NB4 (cell line): Measurements from ENCODE around the gene CAAP1.

Source experiments
- DNase-seq: peaks from one replicate; pipeline ENCODE4 v3.0.0; 2010; ENCODE audit warnings: low read depth
- H3K4me3 ChIP-seq: one replicate; pipeline ENCODE4 v1.5.1; 2011; ENCODE audit warnings: mild to moderate bottlenecking, low read depth, low read length, moderate library complexity
- MYC ChIP-seq: IDR thresholded peaks from 2 replicates; pipeline ENCODE4 v1.6.1; 2011; ENCODE audit warnings: low read depth, low read length
- POLR2A ChIP-seq: IDR thresholded peaks from 2 replicates; pipeline ENCODE4 v1.6.1; 2011; ENCODE audit warnings: mild to moderate bottlenecking; ENCODE audit not compliant: insufficient read length; ENCODE audit errors: extremely low read depth
- TF ChIP-seq, protein P1 (sequence below): IDR thresholded peaks from one replicate; pipeline ENCODE4 v1.5.1; 2012; ENCODE audit warnings: low read depth, low read length
- TF ChIP-seq, protein P2 (sequence below): IDR thresholded peaks from 2 replicates; pipeline ENCODE4 v1.6.1; 2011; ENCODE audit warnings: low read depth, low read length

The CAAP1 gene

DNA sequence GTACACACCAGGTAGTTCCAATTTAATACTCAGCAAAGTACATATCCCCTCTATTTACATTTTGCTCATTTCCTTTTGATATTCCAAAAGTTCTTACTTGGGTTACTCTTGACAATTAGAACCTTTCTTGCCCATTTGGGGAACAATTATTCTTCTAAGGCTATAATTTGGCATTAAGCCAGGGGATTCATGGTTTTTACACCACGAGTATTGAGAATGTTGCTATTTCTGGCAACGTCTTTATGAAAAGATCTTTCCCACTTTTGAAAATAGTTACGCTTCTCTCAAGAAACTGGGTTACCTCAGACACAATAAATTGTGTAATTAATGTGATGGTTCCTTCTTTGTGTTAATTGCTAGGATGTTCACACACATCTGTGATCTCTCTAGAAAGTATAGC lies 11.5 kb upstream of the CAAP1 start:
- no peak overlapping the region for H3K4me3 ChIP-seq
- no peak for DNase-seq
- TF ChIP-seq POLR2A (no peak), MYC (no peak)
- TF ChIP-seq, protein P1, sequence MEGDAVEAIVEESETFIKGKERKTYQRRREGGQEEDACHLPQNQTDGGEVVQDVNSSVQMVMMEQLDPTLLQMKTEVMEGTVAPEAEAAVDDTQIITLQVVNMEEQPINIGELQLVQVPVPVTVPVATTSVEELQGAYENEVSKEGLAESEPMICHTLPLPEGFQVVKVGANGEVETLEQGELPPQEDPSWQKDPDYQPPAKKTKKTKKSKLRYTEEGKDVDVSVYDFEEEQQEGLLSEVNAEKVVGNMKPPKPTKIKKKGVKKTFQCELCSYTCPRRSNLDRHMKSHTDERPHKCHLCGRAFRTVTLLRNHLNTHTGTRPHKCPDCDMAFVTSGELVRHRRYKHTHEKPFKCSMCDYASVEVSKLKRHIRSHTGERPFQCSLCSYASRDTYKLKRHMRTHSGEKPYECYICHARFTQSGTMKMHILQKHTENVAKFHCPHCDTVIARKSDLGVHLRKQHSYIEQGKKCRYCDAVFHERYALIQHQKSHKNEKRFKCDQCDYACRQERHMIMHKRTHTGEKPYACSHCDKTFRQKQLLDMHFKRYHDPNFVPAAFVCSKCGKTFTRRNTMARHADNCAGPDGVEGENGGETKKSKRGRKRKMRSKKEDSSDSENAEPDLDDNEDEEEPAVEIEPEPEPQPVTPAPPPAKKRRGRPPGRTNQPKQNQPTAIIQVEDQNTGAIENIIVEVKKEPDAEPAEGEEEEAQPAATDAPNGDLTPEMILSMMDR: no peak
- TF ChIP-seq, protein P2, sequence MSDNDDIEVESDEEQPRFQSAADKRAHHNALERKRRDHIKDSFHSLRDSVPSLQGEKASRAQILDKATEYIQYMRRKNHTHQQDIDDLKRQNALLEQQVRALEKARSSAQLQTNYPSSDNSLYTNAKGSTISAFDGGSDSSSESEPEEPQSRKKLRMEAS: no peak

DNA sequence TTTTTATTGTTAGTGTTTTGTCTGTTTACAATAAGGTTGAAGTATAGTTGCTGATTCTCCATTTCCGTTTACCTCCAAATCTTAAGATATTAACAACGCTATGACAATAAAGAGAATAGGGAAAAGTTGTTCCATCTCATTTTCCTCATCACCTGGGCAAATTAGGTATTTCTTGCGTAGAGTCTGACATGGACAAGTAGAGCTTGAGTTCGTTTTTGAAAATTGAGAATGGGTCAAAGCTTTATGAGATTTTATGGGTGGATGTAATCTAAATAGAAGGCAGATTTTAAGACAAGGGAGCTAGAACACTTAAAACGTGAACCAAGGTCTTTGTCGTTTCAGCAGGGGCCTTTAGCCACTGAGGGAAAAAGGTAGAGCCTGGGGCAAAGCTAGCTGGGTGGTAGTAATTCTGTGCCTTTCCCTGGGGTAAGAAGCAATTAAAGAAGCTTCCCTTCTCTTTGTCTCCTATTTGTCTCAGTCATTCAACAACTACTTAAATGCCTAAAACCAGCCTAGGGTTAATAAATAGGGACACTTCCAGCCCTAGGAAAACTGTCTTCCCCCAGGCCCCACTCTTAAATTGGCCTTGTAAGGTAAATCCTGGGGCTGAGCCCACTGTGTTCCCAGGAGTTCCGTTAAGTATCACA lies 551 bp upstream of the CAAP1 start:
- peak overlapping the region; percentile 79 for H3K4me3 ChIP-seq
- DNase-seq: peak; percentile 0
- TF ChIP-seq MYC: no peak
- TF ChIP-seq, protein P1: no peak
- TF ChIP-seq, protein P2: no peak
- TF ChIP-seq POLR2A: no peak

DNA sequence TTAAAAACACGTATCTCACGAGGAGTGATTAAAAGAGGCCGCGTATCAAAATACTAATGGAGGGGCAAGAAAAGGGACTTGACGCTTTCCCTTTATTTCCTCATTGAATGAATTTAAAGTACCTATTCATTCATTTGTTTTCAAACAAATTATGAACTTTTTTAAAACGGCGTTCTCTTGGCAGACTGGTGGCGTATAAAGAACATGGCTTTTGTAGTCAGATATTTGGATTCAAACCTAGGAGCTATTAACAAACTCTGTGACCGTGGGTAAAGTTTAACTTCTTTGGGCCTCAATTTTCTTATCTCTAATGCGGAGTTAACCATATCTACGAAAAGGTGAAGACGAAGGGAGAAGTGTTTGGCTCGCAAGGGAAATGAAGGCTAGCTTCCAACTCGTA lies 876 bp downstream of the CAAP1 start:
- peak overlapping the region; percentile 79 for H3K4me3 ChIP-seq
- TF ChIP-seq MYC: no peak
- no peak for TF ChIP-seq POLR2A
- TF ChIP-seq, protein P2: no peak
- TF ChIP-seq, protein P1: no peak
- no peak for DNase-seq

DNA sequence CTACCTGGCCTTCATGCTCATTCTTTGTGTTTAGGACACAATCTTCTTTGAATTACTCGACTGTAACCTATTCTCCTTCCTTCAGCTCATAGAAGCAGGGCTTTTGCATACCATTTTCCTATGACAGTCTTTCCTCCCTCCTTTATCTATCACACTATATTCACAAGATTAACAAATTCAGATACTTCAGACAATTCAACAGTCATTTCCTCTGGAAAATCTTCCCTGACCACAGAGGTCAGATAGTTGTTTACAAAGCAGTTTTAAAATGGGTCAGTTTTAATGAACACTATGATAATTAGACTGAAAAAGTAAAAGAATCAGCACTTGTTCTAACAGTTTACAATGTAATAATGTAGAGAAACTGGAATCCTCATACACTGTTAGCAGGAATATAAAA lies 4.3 kb downstream of the CAAP1 start:
- TF ChIP-seq, protein P1: no peak
- TF ChIP-seq, protein P2: no peak
- TF ChIP-seq POLR2A: no peak
- TF ChIP-seq MYC: no peak
- H3K4me3 ChIP-seq: no peak overlapping the region
- DNase-seq: no peak

DNA sequence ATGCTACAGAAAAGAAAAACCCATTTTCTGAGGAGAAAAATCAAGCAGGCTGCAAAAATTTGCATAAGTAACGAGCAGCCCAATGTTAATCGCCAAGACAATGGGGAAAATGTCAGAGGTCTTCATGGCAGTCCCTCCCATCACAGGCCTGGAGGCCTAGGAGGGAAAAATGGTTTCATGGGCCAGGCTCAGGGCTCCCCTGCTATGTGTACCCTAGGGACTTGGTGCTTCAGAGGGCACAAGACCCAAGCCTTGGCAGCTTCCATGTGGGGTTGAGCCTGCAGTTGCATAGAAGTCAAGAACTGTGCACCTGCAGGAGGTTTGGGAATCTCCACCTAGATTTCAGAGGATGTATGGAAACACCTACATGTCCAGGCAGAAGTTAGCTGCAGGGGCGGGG lies 10.4 kb downstream of the CAAP1 start:
- no peak overlapping the region for H3K4me3 ChIP-seq
- TF ChIP-seq POLR2A: no peak
- TF ChIP-seq, protein P2: no peak
- no peak for TF ChIP-seq MYC
- TF ChIP-seq, protein P1: no peak
- DNase-seq: no peak
